GM03348 (cell line): ENCODE data around the gene PKDCC.
"Not testable (repeated sequence)": the region's sequence is repeated elsewhere in the genome, so short reads cannot be mapped to it uniquely, and the experiment has no call there.

Experiments used
- DNase-seq: peaks from one replicate; pipeline ENCODE4 v3.0.0; 2012; ENCODE audit warnings: low spot score

The PKDCC gene

GRCh38 chr2:42030829-42031228 lies 17.0 kb upstream of the PKDCC start:
- DNase-seq: no peak

GRCh38 chr2:42031281-42032223 lies 16.3 kb upstream of the PKDCC start:
- no peak for DNase-seq

- no peak for DNase-seq
Measured at GRCh38 chr2:42032224-42032620, 15.6 kb upstream of the PKDCC start.

GRCh38 chr2:42032745-42033144 lies 15.1 kb upstream of the PKDCC start:
- no peak for DNase-seq

GRCh38 chr2:42034096-42034495 lies 13.7 kb upstream of the PKDCC start:
- not testable (repeated sequence) for DNase-seq

GRCh38 chr2:42035241-42035640 lies 12.6 kb upstream of the PKDCC start:
- no peak for DNase-seq

- no peak for DNase-seq
Measured at GRCh38 chr2:42036413-42036812, 11.4 kb upstream of the PKDCC start.

GRCh38 chr2:42036940-42037339 lies 10.9 kb upstream of the PKDCC start:
- DNase-seq: no peak

GRCh38 chr2:42040643-42041278 lies 7.1 kb upstream of the PKDCC start:
- DNase-seq: no peak

- DNase-seq: no peak
Measured at GRCh38 chr2:42041377-42042127, 6.3 kb upstream of the PKDCC start.

- DNase-seq: no peak
Measured at GRCh38 chr2:42042631-42043355, 5.0 kb upstream of the PKDCC start.

- no peak for DNase-seq
Measured at GRCh38 chr2:42043789-42044394, 3.9 kb upstream of the PKDCC start.

- no peak for DNase-seq
Measured at GRCh38 chr2:42044939-42045338, 2.9 kb upstream of the PKDCC start.

GRCh38 chr2:42045352-42045751 lies 2.5 kb upstream of the PKDCC start:
- no peak for DNase-seq

- DNase-seq: no peak
Measured at GRCh38 chr2:42045848-42046748, 1.7 kb upstream of the PKDCC start.

GRCh38 chr2:42046819-42047487 lies 868 bp upstream of the PKDCC start:
- peak; percentile 37 for DNase-seq

GRCh38 chr2:42048299-42049220 lies 739 bp downstream of the PKDCC start:
- DNase-seq: peak; percentile 70

- DNase-seq: no peak
Measured at GRCh38 chr2:42049221-42050009, 1.6 kb downstream of the PKDCC start.
